Fibroblast of upper back skin (primary cell): ENCODE data around the gene MEGF6.
A peak's percentile ranks its signal among the peaks of the same experiment; 100 is the strongest.

Source experiments
- DNase-seq: peaks from one replicate; pipeline ENCODE4 v3.0.0-alpha.2; 2013

Gene MEGF6

DNA sequence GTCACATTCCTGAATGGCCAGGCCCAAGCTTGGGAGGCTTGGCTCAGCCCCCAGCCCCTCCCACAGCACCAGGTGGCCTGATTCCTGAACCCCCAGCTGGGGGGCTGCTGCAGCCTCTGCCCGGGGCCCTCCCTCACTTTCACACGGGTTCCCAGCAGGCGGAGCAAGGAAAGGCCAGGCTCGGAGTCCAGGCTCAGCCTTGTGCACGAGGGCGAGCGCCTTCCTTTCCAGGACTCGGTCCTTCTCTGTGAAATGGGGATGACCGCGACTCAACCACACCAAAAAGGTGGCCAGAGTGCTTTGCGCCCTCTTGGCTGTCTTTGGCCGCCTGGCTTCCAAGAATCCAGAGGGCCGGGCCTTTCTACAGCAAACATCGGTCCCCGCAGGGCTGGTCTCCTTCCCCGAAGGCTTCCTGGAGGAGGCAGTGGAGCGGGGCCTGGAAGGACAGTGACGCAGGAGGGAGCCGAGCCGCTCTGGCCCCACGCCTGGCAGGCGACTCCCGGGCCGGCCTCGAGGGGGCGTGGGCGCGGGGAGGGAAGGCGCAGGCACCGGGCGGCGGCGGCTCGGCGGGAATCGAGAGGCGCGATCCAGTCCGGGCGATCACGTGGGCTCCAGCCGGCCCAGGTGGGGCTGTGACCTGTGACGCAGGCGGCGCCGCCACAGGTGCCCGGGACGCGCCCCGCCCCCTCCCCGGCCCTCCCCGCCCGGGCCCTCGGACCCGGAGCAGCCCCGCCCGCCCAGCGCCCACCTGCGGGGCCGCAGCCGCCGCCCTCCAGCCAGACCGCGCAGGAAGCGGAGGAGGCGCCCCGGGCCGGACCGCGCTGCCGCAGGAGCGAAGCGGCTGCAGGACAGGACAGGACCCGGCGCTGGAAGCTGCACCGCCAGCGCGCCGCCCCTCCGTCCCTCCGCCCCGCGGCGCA, 157.2 kb downstream of the MEGF6 start, which contains the start of gene ARHGEF16:
Gene ARHGEF16, plus strand, starts transcription at position 775 of the 920 bp plus-strand sequence. CDS start 8,420 bp downstream, outside the sequence.
- DNase-seq: peak; percentile 12

DNA sequence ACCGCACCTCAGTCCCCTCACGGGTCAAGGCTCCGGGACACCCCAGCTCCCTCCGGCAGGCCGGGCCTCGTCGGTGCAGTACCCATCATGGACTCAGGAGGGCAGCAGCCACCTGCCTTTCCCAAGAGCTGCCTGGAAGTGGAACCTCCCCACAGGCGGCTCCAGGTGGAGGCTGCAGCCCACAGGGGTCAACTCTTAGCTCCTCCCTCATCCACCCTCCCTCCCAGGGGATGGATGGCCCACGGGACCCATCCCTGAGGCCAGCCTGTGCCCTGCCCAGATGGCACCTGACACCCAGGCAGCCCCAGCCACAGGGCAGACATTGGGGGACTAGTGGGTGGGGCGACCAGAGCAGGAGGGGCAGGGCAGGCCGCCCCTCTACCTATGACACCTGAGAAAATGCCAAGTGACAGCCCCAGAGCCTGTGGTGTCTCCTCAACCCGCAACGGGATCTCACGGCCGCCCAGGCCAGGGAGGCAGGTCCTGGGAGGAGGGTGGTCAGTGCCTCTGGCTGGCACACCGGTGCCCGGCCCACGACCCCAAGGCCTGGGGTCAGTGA, 158.0 kb downstream of the MEGF6 start:
- peak; percentile 55 for DNase-seq

DNA sequence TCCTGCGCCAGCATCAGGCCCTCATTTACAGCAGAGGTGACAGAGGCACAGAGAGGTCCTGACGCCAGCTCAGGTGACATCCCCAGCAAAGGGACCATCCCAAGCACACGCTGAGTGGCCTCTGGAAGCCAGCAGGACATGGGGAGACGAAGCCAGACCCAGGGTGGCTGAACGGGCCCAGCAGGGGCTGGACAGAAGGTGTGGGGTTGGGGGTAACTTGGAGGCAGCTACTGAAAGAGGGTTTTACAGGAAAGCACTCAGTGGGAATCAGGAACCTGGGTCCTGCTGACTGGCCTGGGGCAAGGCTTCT, 158.5 kb downstream of the MEGF6 start:
- DNase-seq: no peak

DNA sequence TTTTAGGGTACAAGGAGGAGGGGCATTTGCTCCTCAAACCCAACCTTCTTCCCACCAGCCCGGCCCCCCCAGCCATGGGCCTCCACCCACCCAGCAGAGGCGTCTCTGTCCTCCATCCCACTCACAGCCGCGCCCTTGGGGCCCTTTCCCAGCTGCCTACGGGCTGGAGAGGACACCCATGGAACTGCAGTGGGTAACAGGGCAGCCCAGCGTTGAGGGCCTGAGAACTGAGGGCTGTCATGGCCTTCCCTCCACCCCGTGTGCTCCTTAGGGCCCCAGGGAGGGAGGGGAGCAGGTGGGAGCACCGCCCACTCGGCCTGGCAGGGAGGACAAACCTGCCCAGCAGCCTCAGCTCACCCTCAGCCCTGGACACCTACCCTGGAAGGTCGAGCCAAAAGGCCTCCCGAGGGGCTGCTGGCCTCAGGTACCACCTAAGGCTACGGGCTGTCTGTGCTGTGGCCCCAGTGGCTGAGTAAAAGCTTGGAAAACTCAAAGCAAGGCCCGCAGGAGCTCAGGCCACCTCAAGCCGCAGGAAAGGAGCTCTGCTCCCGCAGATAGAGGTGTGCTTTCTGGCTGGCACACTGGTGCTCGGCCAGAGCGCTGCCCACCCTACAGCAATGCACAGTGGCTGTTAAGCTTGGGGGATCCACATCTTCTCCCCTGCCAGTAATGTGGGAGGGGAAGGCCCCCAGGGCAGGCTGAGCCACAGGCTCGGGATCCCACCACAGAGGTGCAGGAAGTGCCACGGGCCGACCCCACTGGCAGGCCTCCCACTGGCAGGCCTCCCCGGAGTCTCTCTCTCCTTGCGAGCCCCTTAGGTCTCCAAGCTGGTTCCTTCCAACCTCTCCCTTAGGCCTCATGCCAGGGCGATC, 159.1 kb downstream of the MEGF6 start:
- DNase-seq: no peak

DNA sequence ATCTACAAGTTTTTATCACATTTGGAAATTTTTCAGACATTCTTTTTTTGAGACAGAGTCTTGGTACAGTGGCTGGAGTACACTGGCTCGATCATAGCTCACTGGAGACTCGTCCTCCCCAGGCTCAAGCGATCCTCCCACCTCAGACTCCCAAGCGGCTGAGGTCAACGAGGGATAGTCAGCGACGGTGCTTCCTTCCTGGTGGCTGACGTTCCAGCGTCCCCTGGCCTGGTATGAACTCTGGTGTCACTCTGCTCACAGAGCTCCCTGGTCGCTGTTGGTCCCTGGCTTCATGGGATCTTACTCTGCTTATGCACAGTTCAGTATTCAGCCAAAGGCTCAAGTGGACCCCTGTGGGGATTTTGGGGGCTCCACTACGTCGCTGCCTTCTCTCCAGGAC, 160.3 kb downstream of the MEGF6 start:
- no peak for DNase-seq

DNA sequence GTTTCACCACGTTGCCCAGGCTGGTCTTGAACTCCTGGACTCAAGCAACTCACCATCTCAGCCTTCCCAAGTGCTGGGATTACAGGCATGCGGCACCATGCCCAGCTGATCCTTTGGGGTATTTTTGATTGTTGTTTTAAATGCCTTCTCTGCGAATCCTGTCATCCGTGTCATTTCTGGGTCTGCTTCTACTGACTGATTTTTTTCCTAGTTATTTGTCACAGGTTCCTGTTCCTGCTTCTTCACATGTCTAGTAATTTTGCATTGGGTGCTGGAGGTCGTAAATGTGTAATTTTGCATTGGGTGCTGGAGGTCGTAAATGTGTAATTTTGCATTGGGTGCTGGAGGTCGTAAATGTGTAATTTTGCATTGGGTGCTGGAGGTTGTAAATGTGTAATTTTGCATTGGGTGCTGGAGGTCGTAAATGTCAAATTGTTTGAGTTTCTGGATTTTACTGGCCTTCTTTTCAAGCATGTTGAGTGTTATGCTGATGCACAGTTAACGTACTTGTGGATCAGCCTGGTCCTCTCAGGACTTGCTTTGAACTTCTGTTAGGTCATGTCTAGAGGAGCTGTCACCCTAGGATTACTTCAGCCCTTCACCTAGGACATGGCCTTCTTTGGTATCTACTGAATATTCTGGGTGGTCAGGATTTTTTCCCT, 161.0 kb downstream of the MEGF6 start:
- no peak for DNase-seq

DNA sequence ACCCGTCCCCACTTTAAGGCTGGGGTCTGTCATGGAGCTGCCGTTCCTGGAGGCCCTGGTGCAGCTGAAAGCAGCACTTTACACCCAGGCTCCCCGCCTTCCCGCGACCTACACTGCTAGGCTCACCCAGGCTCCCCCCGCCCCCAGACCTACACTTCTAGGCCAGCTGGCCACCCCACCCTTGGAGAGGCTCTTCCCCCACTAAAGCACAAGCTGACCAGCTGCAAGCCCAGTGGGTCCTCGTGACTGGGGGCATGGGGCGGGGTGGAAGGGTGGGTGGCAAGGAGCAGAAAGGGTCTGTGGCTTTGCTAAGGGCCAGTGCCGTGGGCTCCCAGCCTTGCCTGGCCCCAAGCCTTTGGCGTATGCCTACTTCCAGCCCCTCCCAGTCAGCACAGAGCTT, 166.6 kb downstream of the MEGF6 start:
- DNase-seq: no peak

DNA sequence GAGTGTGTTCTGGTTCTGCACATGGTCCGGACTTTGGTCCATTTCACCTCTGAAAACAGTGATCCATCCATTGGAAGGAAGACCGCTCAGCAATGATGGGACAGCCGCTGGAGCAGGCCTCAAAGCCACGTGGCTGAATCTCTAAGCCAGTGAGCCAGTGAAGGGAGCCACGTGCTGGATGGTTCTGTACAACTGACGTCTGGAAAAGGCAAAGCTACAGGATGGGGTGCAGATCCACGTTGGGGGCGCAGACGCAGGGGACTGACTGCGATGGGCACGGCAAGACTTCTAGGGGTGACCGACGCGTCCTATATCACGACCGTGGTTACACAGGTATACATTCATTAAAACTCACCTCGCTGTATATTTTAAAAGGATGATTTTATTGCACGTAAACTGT, 167.0 kb downstream of the MEGF6 start:
- DNase-seq: no peak

DNA sequence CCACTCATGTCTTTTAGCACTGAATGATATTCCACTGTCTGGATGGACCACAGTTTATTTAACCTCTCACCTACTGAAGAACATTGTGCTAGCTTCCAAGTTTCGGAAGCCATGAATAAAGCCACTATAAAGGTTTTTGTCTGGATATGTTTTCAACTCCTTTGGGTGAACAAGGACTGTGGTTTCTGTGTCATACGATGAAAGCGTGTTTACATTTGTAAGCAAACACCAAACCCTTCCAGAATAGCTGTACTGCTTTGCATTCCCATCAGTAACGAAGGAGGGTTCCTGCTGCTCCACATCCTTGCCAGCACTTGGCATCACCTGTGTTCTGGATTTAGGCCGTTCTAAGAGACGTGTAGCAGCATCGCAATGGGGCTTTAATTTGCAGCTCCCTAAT, 167.5 kb downstream of the MEGF6 start:
- DNase-seq: no peak

DNA sequence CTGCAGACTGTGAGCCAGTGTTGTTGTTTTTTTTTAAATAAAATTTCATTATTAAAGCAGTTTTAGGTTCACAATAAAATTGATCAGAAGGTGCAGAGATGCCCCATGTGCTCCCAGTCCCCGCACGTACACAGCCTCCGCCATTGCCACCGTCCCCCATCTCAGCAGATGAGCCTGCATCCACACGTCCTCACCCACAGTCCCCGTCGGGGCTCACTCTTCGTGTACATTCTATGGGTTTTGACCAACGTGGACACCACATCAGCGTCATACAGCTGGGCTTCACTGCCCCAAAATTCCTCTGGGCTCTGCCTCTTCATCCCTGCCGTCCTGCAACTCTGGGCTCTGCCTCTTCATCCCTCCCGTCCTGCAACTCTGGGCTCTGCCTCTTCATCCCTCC, 168.4 kb downstream of the MEGF6 start:
- DNase-seq: no peak

DNA sequence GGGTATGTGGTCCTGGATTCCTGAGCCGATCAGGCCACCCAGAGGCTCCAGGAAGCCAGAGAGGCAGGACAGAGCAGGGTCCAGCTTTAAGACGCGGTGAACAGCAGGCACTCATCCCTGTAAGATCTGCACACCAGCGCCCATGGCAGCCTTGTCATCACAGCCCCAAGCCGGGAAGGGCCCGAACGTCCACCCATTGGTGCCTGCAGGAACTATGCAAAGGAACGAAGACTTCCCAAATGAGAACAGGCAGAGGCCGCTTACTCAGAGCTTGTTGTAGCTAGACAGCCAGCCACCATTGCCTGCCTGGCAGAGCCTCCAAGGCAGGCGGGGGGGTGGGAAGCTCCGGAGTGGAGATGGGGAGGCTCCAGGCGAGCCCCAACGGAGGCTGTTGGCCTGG, 169.0 kb downstream of the MEGF6 start:
- DNase-seq: no peak

DNA sequence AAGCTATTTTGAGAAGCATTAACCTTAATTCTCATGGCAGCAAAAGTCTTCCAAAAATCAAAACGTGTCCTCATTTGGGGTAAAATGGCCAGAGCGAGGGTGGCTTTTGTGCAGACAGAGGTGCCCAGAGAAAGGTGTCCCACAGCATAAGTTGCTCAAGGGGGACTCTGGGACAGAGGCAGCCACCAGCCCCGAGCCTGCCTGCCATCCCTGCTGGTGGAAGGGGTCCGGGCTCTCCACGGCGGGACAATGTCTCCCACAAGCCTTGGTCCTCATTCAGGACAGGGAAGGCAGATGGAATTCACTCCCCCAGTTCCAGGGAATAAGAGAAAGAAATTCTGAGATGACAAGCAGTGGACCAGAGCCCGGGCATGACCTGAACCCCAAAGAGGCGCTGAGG, 169.4 kb downstream of the MEGF6 start:
- no peak for DNase-seq

DNA sequence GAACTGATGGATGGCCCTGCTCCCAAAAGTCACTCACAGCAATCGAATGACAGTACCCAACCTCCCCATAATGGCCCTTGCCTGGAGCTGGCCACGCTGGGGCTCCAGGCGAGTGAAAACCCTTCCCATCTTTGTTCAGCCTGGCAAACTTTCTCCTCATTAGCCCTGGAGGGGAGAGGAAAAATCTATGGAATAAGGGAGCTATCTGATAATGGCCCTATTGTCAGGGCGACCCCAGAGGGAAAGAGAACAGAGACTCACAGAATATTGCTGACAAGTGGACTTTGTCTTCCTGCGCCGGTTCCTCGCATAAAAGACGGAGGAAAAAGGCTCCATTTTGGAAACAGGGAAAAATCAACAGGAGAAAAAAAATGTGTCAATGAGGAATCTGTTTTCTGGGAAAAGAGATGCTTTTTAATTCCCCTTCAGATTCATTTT, 169.9 kb downstream of the MEGF6 start:
- no peak for DNase-seq

DNA sequence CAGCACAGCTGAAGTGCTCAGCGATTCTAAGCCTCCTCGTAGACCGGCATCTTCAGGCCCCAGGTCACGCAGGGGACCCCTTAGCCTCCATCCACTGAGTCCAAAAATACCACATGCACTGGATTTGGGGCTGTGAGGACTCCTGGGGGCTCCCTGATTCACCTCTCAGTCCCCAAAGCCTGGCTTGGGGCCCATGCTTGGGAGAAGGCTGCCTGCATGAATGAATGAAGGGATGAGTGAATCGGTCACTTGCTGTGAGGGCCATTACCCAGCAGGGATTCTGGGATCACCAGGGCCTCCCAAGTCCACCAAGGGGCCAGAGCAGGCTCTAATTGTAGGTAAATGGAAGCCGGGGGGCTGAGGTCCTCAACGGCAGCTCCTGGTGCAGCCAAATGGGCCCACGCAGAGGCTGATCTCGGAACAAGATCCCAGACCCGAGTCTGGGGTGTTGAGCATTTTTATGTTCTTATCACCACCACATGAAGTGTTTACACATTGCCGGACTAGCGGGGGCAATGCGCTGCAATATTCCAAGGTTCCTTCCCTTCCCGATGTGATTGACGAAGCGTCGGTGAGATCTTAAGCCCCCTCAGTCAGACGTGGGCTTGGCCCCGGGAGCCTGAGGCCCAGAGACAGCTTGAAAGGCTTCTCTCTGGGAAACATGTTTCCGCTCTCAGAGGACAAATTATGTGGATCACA, 170.4 kb downstream of the MEGF6 start:
- no peak for DNase-seq

DNA sequence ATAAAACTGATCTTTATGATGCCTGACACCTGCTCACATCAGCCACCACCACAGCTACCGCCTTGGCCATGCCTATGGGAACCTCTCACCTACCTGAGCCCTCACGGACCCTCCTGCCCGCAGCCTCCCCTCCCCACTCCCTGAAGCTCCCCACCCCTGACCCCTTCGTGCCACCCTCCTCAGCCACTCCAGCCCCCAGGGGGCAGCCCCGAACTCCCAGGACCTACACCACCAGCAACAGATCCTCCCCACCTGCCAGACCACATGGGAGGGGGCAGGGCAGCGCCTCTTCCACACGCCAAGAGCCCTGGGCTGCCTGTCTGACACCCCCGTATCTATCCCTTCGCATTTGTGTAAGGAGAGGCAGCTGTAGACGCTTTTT, 171.0 kb downstream of the MEGF6 start:
- DNase-seq: no peak
